Suprapubic skin (tissue), 3 donors: Measurements from ENCODE around the gene MTMR2.

ENCODE experiments used
- POLR2A ChIP-seq, 2 donors: fragments of 450-650 bp; IDR thresholded peaks; one replicate each; pipeline ENCODE4 v1.6.1; 2017; ENCODE audit warnings: antibody characterized with exemption in 2 of 2, mild to moderate bottlenecking in 2 of 2, moderate library complexity in 2 of 2
- TF ChIP-seq, protein P1 (sequence below), 2 donors: fragments of 200-600 bp in 1 of 2; fragments of 450-650 bp in 1 of 2; sonication (generic) in 1 of 2; IDR thresholded peaks; one replicate each; pipeline ENCODE4 v1.5.1; 2016 to 2019; ENCODE audit warnings: antibody characterized with exemption in 2 of 2, mild to moderate bottlenecking in 1 of 2, moderate library complexity in 1 of 2

GRCh38 chr11:95853138-95853537 lies 70.8 kb downstream of the MTMR2 start:
- no peak for TF ChIP-seq POLR2A (IDR thresholded peaks at IDR 0.05)
- TF ChIP-seq, protein P1, sequence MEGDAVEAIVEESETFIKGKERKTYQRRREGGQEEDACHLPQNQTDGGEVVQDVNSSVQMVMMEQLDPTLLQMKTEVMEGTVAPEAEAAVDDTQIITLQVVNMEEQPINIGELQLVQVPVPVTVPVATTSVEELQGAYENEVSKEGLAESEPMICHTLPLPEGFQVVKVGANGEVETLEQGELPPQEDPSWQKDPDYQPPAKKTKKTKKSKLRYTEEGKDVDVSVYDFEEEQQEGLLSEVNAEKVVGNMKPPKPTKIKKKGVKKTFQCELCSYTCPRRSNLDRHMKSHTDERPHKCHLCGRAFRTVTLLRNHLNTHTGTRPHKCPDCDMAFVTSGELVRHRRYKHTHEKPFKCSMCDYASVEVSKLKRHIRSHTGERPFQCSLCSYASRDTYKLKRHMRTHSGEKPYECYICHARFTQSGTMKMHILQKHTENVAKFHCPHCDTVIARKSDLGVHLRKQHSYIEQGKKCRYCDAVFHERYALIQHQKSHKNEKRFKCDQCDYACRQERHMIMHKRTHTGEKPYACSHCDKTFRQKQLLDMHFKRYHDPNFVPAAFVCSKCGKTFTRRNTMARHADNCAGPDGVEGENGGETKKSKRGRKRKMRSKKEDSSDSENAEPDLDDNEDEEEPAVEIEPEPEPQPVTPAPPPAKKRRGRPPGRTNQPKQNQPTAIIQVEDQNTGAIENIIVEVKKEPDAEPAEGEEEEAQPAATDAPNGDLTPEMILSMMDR (IDR thresholded peaks at IDR 0.05), result no peak
